SK-N-SH treated with all-trans-retinoic acid at 6 μM for 48 hours (cell line): ENCODE data around the gene SPEM2.

ENCODE experiments used
- ATAC-seq: fragments of 200-7000 bp; cut with Tn5 transposase; 3 replicates; pipeline ENCODE4 v1.9.1; 2020; ENCODE audit warnings: mild to moderate bottlenecking, moderate library complexity
- ARNTL ChIP-seq: fragments of 450-650 bp; formaldehyde crosslinking; IDR thresholded peaks from 2 replicates; pipeline ENCODE4 v1.5.0; 2020; ENCODE audit warnings: low read depth, mild to moderate bottlenecking, moderate library complexity, borderline replicate concordance
- BACH2 ChIP-seq: fragments of 250-450 bp; sonication (Bioruptor Pico); IDR thresholded peaks from 2 replicates; pipeline ENCODE4 v1.9.0; 2021; ENCODE audit warnings: mild to moderate bottlenecking, borderline replicate concordance
- CSDC2 ChIP-seq: fragments of 250-450 bp; sonication (Bioruptor Pico); IDR thresholded peaks from 2 replicates; pipeline ENCODE4 v1.5.0; 2020; ENCODE audit warnings: mild to moderate bottlenecking, moderate library complexity
- ESRRG ChIP-seq: fragments of 250-450 bp; sonication (Bioruptor Pico); IDR thresholded peaks from 2 replicates; pipeline ENCODE4 v1.6.1; 2021; ENCODE audit warnings: mild to moderate bottlenecking
- GLIS3 ChIP-seq: fragments of 250-450 bp; sonication (Bioruptor Pico); IDR thresholded peaks from 2 replicates; pipeline ENCODE4 v1.5.0; 2020; ENCODE audit warnings: mild to moderate bottlenecking, moderate library complexity
- ISL1 ChIP-seq: fragments of 250-450 bp; sonication (Bioruptor Pico); IDR thresholded peaks from 2 replicates; pipeline ENCODE4 v2.1.2; 2022; ENCODE audit warnings: mild to moderate bottlenecking, moderate library complexity
- OSR1 ChIP-seq: fragments of 250-450 bp; sonication (Bioruptor Pico); IDR thresholded peaks from 2 replicates; pipeline ENCODE4 v1.8.0; 2022; ENCODE audit warnings: moderate library complexity, mild to moderate bottlenecking, inconsistent platforms
- PPARA ChIP-seq: fragments of 250-450 bp; sonication (Bioruptor Pico); IDR thresholded peaks from 2 replicates; pipeline ENCODE4 v1.5.0; 2020; ENCODE audit warnings: mild to moderate bottlenecking, borderline replicate concordance
- RARB ChIP-seq: fragments of 250-450 bp; sonication (Bioruptor Pico); IDR thresholded peaks from 2 replicates; pipeline ENCODE4 v1.8.0; 2021; ENCODE audit warnings: mild to moderate bottlenecking, moderate library complexity
- SNAI2 ChIP-seq: fragments of 250-450 bp; sonication (Bioruptor Pico); IDR thresholded peaks from 2 replicates; pipeline ENCODE4 v1.5.0; 2020; ENCODE audit warnings: mild to moderate bottlenecking, moderate library complexity
- TCF4 ChIP-seq: fragments of 250-450 bp; sonication (Bioruptor Pico); IDR thresholded peaks from 2 replicates; pipeline ENCODE4 v1.8.0; 2021; ENCODE audit warnings: mild to moderate bottlenecking, moderate library complexity, borderline replicate concordance
- TOX ChIP-seq: fragments of 250-450 bp; sonication (Bioruptor Pico); IDR thresholded peaks from 2 replicates; pipeline ENCODE4 v1.8.0; 2021; ENCODE audit warnings: mild to moderate bottlenecking, moderate library complexity, borderline replicate concordance
- ZFP3 ChIP-seq: fragments of 250-450 bp; sonication (Bioruptor Pico); IDR thresholded peaks from 2 replicates; pipeline ENCODE4 v1.5.0; 2020; ENCODE audit warnings: mild to moderate bottlenecking, moderate library complexity
- ZFP30 ChIP-seq: fragments of 450-650 bp; formaldehyde crosslinking; IDR thresholded peaks from 2 replicates; pipeline ENCODE4 v1.5.0; 2022; ENCODE audit warnings: mild to moderate bottlenecking, moderate library complexity
- ZNF565 ChIP-seq: fragments of 450-650 bp; formaldehyde crosslinking; conservative IDR thresholded peaks from 2 replicates; pipeline ENCODE4 v1.5.0; 2020; ENCODE audit warnings: low read depth, mild to moderate bottlenecking, moderate library complexity
- ZNF70 ChIP-seq: fragments of 450-650 bp; formaldehyde crosslinking; IDR thresholded peaks from 2 replicates; pipeline ENCODE4 v1.5.0; 2020; ENCODE audit warnings: mild to moderate bottlenecking, moderate library complexity
- ZNF8 ChIP-seq: fragments of 450-650 bp; formaldehyde crosslinking; IDR thresholded peaks from 2 replicates; pipeline ENCODE4 v1.5.0; 2020; ENCODE audit warnings: mild to moderate bottlenecking, moderate library complexity
- TF ChIP-seq, protein P1 (sequence below): fragments of 250-450 bp; sonication (Bioruptor Pico); IDR thresholded peaks from 2 replicates; pipeline ENCODE4 v1.5.1; 2020; ENCODE audit warnings: low read depth, mild to moderate bottlenecking, moderate library complexity
- TF ChIP-seq, protein P2 (sequence below): fragments of 250-450 bp; sonication (Bioruptor Pico); IDR thresholded peaks from 2 replicates; pipeline ENCODE4 v1.5.1; 2021; ENCODE audit warnings: mild to moderate bottlenecking, moderate library complexity
- TF ChIP-seq, protein P3 (sequence below): fragments of 250-450 bp; sonication (Bioruptor Pico); IDR thresholded peaks from 2 replicates; pipeline ENCODE4 v1.8.0; 2020; ENCODE audit warnings: mild to moderate bottlenecking, moderate library complexity, borderline replicate concordance

The SPEM2 gene

DNA sequence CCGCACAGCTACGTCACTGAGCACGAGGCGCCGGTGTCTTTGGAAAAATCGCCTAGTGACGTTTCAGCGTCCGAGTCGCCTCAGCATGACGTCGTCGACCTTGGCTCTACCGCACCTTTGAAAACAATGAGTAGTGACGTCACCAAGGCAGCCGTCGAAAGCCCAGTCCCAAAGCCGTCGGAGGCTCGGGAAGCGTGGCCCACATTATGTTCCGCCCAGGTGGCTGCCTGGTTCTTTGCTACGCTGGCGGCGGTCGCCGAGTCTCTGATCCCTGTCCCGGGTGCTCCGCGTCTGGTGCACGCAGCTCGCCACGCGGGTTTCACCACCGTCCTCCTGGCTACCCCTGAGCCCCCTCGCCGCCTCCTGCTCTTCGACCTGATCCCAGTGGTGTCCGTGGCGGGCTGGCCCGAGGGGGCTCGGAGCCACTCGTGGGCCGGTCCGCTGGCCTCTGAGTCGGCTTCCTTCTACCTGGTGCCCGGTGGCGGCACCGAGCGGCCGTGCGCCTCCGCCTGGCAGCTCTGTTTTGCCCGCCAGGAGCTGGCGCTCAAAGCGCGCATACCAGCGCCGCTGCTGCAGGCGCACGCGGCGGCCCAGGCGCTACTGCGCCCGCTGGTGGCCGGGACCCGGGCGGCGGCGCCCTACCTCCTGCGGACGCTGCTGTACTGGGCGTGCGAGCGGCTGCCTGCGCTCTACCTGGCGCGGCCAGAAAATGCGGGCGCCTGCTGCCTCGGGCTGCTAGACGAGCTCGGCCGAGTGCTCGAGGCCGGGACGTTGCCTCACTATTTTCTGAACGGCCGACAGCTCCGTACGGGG, 11.3 kb downstream of the SPEM2 start:
- ATAC-seq: peak; percentile 44
- TF ChIP-seq ZFP3 (CRISPR knock-in tag) (no peak), ZNF565 (no peak), ZNF70 (no peak), RARB (CRISPR knock-in tag) (no peak), BACH2 (CRISPR knock-in tag) (no peak), ESRRG (no peak), GLIS3 (CRISPR knock-in tag) (no peak), TOX (CRISPR knock-in tag) (no peak), SNAI2 (CRISPR knock-in tag) (no peak), ZNF8 (CRISPR knock-in tag) (no peak), ARNTL (no peak)
- TF ChIP-seq, protein P1, sequence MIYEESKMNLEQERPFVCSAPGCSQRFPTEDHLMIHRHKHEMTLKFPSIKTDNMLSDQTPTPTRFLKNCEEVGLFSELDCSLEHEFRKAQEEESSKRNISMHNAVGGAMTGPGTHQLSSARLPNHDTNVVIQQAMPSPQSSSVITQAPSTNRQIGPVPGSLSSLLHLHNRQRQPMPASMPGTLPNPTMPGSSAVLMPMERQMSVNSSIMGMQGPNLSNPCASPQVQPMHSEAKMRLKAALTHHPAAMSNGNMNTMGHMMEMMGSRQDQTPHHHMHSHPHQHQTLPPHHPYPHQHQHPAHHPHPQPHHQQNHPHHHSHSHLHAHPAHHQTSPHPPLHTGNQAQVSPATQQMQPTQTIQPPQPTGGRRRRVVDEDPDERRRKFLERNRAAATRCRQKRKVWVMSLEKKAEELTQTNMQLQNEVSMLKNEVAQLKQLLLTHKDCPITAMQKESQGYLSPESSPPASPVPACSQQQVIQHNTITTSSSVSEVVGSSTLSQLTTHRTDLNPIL (CRISPR knock-in tag): no peak
- TF ChIP-seq, protein P2, sequence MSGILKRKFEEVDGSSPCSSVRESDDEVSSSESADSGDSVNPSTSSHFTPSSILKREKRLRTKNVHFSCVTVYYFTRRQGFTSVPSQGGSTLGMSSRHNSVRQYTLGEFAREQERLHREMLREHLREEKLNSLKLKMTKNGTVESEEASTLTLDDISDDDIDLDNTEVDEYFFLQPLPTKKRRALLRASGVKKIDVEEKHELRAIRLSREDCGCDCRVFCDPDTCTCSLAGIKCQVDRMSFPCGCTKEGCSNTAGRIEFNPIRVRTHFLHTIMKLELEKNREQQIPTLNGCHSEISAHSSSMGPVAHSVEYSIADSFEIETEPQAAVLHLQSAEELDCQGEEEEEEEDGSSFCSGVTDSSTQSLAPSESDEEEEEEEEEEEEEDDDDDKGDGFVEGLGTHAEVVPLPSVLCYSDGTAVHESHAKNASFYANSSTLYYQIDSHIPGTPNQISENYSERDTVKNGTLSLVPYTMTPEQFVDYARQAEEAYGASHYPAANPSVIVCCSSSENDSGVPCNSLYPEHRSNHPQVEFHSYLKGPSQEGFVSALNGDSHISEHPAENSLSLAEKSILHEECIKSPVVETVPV: no peak

DNA sequence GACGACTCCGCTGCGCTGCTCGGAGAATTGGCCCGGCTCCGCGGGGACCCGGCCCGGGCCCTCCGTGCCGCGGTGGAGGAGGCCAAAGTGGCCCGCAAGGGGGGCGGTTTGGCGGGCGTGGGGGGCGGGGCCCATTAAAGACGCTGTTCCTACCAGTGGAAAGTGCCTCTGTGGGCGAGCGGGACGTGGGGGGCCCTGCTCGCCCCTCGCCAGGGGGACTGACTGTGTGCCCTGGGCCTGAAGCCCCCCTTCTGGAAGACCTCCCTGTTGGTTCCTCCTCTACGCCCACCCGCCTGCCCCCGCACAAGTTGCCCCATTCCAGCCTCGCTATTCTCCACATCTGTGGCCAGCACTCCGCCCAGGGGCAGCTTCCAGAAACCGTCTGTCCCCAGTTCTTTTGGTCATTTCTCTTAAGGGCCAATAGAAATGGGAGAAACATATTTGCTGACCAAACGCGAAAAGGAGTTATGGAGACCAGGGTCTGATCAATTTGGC, 12.0 kb downstream of the SPEM2 start:
- TF ChIP-seq RARB (CRISPR knock-in tag): no peak
- TF ChIP-seq SNAI2 (CRISPR knock-in tag): no peak
- TF ChIP-seq ESRRG: no peak
- TF ChIP-seq ISL1 (CRISPR knock-in tag): no peak
- TF ChIP-seq ZNF70: no peak
- TF ChIP-seq ZNF565: no peak
- TF ChIP-seq, protein P2: no peak
- no peak for TF ChIP-seq OSR1 (CRISPR knock-in tag)
- TF ChIP-seq TCF4 (CRISPR knock-in tag): no peak
- no peak for TF ChIP-seq GLIS3 (CRISPR knock-in tag)
- TF ChIP-seq BACH2 (CRISPR knock-in tag): no peak
- no peak for ATAC-seq

DNA sequence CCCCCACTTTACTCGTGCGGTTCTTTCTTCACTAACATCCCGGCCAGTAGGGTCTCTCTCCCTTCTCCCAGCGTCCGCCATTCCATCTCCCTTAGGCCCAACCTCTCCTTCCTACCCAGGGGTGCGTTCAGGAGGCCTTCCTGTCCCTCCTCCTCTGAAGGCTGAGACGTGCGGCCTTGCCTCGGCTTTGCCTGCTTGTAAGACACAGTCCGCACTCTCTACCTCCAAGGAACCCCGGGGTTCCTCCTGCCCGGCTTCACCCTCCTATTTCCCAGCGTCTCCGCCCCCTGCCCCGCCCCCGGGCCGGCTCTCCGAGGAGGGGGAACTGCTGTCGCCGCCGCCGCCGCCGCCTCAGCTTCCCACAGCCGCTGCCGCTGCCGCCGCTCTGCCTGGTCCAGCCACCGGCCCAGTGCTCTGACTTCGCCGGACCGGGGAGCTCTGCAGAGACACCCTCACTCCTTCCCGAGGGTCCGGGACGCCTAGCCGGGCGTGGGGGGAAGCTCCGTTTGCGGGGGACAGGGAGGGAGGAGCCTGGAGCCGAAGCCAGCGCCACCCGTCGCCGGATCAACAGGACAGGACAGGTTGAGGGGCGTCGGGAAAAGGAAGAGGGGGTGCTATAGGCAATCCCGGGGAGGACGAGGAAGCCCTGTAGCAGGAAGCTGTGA, 12.7 kb downstream of the SPEM2 start:
- ATAC-seq: no peak
- TF ChIP-seq CSDC2 (no peak), SNAI2 (CRISPR knock-in tag) (no peak), RARB (CRISPR knock-in tag) (no peak), ZNF70 (no peak), ZNF565 (no peak), PPARA (no peak), TCF4 (CRISPR knock-in tag) (no peak), ZNF8 (CRISPR knock-in tag) (no peak), GLIS3 (CRISPR knock-in tag) (no peak), ZFP3 (CRISPR knock-in tag) (no peak), ESRRG (no peak), ZFP30 (CRISPR knock-in tag) (no peak), TOX (CRISPR knock-in tag) (no peak)
- TF ChIP-seq, protein P2: no peak
- TF ChIP-seq, protein P3, sequence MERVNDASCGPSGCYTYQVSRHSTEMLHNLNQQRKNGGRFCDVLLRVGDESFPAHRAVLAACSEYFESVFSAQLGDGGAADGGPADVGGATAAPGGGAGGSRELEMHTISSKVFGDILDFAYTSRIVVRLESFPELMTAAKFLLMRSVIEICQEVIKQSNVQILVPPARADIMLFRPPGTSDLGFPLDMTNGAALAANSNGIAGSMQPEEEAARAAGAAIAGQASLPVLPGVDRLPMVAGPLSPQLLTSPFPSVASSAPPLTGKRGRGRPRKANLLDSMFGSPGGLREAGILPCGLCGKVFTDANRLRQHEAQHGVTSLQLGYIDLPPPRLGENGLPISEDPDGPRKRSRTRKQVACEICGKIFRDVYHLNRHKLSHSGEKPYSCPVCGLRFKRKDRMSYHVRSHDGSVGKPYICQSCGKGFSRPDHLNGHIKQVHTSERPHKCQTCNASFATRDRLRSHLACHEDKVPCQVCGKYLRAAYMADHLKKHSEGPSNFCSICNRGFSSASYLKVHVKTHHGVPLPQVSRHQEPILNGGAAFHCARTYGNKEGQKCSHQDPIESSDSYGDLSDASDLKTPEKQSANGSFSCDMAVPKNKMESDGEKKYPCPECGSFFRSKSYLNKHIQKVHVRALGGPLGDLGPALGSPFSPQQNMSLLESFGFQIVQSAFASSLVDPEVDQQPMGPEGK (CRISPR knock-in tag): no peak
